Activated CD8-positive, alpha-beta memory T cell treated with anti-CD3 and anti-CD28 coated beads for 24 hours (primary cell): ENCODE data around the gene CCDC12.

Experiments
- DNase-seq: peaks from one replicate; pipeline ENCODE4 v3.0.0-alpha.2; 2020

CCDC12 gene

DNA sequence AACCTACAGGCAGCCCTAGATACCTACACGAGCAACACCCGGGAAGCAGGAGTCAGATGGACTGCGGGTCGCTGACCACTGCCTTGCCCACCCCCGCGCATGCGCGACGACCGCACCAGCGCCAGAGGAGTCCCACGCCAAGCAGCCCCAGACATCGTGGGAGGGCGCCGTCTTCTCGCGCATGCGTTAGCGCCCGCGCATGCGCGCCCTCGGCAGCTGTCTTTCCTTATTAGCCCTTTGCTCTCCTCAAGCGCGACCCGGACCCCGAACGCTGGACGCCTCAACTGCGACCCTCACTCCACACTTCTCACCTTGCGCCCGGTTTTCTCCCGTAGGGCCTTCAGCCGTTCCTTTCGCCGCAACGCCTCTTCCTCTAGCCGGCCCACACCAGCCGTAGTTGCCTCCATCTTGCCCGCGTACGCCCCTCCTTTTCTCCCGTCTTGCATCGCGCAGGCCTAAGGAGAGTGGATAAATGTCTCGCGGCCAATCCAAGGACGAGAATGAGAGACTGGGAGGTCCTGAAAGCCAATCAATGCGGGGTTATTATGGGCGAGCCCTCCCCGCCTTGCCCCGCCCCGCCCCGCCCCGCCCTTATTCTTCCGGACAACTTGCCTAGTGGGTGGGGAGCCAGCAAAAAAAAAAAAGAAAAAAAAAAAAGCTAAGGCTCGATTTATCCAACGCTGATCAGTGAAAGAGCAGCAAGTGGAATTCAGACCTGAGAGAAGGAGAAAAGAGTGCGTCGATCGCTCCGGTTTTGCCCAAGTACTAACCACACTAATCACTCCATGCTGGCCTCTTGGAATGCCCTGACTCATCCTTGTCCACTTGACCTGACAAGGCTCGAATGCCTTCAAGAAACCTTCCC is at the start of gene CCDC12:
TSS of gene CCDC12 (minus strand) at position 420 of the 865 bp plus-strand sequence. CDS start at position 407, 13 bp downstream.
- DNase-seq, result peak; percentile 94

DNA sequence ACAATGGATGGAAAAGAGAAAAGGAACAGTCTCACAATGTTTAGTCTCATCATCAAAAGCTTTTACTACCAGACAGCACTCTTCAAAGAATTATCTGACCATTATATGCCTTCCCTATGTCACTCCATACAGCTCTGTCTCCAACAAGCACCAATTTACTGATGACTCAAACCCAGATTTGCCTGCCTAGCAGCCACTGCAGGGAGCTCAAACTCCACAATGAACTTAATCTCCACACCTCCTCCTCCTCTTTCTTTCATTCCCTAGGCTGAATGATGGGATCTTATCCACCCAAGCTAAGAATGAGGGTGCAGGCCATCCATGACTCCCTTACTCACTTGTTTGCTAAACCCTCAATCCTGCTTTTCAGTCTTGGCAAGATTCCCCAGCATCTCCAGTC is 48.4 kb upstream of the CCDC12 start:
- no peak for DNase-seq

DNA sequence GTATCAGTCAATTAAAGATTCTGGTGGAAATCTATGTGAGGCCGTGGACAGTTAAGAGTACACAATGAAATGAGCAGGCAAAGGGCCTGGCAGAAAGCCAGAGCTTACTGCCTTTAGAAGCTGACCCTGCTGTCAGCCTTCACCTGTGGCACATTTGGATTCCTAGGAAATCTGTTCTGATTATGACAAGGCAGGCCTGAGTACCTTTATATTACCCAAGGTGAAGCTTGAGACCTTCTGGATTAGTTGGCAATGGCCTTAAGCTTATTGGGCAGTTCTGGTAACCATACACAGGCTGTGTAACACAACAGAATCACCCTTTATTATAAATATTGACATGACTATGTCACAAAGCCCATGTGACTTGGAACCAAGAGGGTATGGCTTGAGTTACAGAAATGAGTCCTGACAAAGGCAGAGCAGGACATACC is 46.1 kb upstream of the CCDC12 start:
- no peak for DNase-seq

DNA sequence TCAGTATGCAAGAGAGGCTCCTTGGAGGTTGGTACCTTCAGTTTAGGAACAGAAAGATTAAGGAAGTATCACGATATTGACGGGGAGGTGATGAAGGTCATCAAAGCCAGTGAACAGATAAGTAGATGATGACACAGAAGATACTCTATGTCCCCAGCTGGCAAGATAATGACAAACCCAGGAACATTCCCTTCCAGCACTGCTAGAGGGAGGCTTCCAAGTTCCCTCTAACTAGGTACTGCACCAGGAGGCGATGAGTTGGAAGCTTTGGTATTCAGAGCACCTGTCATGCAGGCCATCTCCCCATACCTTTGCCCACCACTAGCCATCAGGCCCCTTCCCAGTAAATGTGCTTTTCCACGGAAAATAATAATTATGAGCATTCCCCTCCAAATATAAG is 43.8 kb upstream of the CCDC12 start:
- DNase-seq, result no peak

DNA sequence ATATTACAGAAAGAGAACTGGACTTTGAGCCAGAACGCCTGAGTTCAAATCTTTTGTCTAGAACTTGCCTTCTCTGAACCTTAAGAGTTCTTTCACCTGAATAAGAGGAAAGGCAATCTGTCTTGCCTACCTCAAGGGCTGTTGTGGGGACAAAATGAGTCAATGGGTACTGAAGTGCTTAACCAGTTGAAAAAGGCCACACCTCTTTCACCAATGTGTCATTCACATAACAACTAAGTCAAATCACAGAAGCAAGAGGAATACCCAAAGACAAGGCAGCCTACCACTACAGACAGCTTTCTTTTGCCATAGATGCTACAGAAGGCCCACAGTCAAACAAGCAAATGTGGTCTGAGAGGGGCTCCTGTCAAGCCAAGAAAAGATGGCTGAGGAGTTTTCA is 42.7 kb upstream of the CCDC12 start:
- DNase-seq, result peak; percentile 59

DNA sequence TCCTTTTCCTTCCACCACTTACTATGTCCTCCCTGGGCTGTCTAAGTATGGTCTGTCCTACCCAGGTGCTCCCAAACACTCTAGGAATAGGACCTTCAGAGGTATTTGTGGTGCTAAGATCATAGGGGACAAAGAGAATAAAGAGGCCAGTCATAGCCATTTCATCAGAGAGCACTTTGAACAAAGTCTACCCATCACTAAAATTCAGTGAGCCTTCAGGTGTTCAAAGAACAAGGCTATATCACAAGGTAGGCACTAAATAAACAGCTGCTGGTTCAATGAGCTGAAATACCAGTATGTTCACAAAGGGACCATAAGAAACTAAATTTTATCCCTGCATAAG is 41.7 kb upstream of the CCDC12 start:
- DNase-seq, result no peak

DNA sequence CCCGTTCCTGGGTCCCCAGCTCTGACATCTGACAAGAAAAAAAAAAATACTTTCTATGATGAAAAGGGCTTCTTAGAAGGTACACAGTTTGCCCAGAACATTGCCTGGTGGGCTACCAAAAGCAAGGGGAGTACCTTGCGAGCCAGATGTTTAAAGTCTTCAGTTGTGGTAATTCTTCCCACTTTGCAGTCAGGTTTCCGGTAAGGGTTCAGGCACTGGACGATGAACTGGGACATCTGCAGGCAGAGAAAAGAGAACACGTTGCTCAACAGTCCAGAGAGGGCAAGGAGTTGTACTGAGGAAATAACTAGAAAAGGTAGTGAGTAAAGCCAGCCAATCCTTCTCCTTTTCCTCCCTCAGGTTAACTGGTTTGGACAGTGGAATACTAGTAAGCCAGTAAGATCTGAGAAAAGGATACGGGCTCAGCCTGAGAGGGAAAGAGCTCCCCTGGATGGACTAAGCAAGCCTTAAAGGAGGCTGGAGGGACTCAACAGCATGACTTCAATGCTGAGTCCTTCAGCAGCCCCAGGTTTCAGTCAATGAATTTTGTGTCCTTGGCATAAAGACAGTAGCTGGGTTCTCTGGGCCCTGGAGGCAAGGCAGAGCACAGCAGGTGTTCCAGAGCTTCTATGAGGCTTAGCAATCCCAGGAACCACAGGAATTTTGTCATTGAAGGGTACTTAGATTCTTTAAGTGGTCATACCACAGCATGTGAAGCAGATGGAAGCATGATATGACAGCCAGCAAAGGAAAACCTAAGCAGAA is 41.1 kb upstream of the CCDC12 start:
- peak; percentile 50 for DNase-seq

DNA sequence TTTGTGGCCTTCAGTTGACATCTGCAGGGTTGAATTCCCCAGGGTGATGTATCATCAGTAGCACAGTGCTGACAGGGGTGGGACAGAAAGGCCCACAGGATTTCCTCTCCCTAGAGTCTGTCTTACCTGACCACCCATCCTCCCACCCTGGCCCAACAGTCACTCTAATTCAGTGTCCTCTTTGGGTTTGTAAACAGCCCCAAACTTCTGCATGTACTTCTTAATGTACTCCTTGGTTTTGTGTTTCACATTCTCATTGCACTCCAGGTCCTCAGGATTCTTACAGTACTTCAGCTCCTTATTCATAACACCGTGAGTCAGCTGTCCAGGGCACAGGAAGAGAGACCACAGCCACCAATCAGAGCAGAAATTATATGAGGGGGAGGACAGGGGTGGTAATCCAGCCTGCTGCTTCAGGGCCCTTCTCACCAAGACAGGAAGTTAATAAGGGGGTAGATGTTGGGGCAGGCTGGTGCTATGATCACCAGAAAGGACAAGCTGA is 40.4 kb upstream of the CCDC12 start:
- peak; percentile 67 for DNase-seq

DNA sequence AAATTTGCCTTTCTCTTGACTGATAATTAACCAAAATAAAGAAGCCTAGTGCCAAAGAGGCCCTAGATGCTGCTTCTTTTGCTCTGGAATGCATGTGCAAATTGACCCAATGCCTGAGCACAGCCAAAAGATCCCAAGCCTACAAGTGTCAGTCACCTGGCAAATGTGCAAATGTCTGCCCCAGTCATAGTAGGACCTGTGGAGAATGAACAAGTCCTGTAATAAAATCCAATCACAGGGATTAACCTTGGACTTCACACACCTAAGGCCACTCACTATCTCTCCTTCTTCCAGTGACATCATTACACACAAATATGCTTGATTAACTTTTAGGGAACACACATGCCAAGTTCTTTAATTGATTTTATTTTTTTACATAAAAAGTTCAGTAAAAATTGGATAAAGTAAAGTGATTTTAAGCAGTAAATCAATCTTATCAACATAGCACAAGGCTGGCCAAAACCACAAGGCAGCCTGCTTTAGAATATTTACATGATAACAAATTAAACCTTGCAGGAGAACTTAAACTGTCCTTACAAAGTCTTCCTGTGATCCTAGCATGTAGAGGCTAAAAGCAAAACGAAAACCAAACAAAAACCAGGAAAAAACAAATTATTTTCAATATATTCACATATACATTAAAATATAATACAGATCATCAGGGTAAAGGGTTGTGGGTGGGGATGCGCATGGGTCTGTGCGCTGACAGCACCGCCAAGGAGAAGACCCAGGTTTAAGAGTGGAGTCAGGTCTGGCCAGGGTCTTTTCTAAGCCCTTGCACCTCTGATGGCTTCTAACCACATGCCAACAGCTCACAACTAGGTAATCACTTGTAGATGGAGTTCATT is 39.8 kb upstream of the CCDC12 start:
- peak; percentile 28 for DNase-seq

DNA sequence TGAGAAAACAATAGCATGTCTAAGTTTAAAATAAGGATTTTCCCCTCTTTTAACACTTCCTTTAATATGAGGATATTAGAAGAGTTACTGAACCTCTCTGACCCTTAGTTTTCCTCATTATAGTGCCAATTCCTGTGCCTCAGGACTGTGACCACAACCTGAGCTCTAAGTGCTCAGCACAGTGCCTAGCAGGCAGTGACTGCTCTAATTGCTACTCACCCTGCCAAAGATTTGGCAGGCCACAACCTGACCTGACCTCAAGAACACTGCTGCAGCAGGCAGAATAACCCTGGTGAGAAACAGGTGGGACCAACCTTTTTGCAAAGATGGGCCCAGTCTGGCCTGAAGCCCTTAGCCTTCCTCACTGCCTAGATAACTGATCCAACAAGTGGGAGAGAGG is 38.6 kb upstream of the CCDC12 start:
- peak; percentile 13 for DNase-seq

DNA sequence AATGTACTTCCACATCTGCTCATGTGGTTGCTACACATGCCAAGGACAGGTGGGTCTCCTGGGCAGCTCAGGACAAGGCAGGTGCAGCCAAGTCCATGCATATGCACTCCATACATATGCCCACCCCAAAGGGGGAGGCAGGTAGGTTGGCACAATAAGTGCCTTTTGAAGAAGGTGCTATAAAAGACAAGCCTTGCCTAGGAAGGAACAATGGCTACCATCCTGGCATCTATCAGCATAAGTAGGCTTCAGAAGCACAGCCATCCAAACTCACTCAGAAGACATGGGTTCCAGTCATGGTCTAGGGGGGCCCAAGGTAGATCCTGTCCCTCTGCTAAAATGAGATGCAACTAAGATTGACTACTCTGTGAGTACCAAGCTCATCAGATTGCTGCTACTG is 37.5 kb upstream of the CCDC12 start:
- DNase-seq, result peak; percentile 52

DNA sequence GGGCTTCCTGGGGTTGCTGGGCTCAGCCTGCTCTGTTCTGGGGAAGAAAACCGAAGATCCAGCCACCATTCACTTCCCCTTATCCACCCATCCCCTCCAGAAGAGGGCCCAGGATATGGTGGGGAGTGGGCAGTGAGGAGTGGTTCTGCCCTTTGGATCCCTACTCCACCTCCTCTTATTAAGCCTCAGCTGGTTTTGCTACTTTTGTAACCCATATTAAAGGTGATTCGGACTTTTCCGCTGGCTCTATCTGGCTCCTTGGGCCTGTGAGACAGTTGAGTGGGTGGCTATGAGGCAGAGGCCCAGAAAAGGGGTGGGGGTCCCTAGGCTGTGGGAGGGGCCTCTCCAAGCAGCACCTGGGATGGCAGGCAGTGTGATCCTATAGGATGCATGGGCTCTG is 36.7 kb upstream of the CCDC12 start:
- DNase-seq, result peak; percentile 51

DNA sequence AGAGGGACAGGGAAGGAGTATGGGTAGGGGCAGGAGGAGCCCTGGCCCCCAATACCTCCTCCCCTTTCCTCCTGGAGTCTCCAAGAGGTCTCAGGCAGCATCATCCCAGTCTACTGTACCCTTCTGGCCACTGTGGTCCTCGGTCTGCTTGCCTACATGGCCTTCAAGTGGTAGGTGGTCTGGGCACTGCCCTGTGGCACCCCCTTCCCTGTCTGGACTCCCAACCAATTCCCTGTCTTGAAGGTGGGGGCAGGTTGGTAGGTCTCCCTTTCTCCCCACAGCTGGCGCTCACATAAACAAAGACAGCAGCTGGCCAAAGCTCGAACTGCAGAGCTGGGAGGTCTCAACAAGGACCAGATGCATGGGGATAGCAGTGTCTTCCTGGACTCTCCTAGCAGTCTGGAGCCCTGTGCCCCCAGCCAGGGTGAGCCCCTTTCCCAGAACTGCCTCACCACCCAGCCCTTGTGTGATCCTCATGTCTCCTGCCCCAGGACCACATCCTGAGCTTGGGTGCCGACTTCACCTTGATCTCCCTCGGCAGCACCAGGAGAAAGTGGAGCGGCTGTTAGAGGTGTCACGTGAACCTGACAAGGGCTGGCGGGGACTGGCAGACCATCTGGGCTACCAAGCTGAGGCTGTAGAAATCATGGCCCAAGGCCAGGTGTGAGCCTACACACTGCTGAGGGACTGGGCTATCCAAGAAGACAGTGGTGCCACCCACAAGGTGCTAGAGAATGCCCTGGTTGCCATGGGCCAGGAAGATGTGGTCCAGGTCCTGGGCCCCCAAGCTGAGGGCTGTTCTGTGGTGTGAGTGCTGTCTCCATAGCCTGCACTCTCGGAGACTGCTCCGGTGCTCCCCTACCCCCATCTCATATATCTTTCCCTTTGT is 36.0 kb upstream of the CCDC12 start:
- peak; percentile 55 for DNase-seq

DNA sequence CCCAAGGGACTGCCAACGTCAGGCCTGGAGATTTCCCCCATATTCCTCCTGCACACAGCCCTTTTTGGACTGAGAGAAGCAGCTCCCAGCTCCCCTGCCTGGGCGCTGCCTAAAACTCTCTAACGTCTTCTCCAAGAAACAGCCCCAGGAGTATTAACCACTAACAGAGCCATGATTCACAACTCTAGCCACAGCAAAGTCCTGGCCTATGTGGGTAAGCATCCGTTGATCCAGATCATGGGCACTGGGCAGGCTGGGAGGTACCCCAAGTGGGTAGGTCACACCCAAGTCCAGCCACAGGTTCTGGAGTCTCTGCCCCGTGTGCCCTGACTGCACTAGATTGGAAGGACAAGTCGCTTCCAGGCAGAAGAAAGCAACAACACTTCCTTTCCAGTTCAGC is 34.8 kb upstream of the CCDC12 start:
- peak; percentile 58 for DNase-seq

DNA sequence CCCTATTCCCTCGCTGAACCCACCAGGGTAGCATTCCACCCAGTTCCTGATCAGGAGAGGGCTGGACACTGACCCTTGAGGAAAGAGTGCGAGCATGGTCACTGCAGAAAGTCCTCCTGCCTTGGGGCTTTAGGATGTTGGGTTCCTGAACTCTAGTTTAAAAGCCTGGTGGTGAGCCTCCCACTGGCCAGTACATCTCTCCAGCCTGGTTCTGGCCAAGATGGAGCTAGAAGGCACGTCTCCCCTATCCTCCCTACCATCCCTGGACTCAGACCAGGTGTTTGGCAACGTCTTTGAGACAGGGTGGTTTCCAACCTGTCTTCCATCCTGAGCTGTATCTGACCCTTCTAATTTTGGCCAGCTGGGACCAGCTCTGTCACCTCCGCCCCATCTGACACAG is 34.4 kb upstream of the CCDC12 start:
- DNase-seq, result peak; percentile 56

DNA sequence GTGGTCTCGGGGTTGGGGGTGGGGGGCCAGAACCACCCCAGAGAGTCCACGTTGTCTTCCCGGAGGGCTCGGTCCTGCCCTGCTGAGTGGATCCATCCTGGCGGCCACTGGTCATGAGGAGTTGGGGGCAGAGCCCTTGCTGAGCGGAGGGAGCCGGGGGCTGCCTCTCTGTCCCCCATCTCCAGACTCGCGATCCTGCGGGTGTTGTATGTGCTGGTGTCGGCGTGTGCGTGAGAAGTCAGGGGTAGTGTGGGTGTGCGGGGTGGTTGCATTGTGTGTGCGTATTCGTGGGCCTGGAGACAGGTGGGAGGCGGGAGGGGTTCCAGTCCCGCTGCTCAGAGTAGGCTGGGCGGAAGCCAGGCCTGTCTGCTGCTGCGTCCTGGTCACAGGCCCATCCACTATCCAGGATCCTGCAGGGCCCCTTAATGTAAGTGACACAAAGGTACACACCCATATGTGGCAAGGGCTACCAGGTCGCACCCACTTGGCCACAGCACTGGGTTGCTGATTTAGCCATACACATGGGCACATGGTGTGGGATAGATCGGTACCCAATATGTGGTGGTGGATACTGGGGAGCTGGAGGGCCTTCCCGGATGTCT is 33.7 kb upstream of the CCDC12 start:
- DNase-seq, result no peak

DNA sequence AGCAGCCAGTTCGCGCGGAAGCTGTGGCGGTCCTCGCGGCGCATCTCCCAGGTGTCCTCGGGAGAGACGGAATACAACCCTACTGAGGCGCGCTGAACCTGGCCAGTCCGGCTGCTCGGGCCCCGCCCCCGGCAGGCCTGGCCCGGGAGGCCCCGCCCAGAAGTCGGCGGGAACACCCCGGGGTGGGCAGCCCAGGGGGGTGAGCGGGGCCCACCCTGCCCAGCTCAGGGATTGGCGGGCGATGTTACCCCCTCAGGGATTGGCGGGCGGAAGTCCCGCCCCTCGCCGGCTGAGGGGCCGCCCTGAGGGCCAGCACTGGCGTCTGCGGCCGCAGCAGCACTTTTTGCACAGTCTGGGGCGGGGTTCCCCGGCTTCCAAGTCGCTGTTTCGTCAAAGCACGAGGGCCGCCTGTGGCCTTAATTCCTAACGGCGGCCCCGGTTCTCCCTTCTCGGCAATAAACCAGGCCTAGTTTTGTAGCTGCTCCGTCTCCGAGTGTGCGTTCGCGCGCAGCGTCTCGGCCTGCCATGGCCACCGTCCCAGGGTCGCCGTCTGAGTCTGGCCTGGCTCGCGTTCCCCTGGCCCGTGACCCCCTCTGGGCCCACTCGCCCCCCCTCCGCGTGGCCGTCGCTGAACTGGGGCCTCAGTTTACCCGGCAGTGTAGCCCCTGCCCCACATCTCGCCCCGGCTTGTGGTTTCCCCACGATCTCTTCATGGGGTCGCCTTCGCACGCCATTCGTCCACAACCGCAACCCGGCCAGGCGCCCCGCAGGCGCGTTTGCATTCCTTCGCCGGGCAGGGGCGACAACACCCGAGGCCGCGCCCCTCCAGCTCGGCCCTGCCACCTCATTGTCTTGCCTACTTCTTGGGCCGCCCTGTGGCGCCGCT is 32.9 kb upstream of the CCDC12 start:
- peak; percentile 89 for DNase-seq

DNA sequence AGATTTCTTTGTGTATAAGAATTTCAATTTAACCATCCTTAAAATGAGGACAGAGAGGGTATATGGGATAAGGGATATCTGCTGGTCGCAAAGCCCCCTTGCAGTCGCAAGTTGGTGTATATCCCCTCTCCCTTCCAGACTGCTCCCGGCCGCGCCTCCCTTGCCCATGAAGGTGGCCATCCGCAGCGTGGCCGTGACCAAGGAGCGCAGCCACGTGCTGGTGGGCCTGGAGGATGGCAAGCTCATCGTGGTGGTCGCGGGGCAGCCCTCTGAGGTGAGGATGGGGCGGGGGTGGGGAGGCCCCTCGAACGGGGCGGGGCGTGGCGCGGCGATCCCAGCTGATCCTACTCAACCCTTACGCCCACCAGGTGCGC is 32.3 kb upstream of the CCDC12 start:
- no peak for DNase-seq

DNA sequence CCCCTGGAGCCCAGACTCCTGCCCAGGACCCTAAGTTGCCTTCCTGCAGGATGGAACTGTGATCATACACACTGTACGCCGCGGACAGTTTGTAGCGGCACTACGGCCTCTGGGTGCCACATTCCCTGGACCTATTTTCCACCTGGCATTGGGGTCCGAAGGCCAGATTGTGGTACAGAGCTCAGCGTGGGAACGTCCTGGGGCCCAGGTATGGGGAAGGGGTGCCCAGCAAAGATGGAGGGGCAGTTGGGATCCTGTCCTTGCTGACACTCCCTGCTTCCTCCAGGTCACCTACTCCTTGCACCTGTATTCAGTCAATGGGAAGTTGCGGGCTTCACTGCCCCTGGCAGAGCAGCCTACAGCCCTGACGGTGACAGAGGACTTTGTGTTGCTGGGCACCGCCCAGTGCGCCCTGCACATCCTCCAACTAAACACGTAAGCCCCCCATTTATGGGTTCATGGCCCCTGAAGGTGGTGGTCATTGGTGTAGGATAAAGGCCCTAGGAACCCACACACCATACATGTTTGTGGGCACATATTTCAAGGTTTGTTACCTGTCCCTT is 31.8 kb upstream of the CCDC12 start:
- no peak for DNase-seq
